ENCODE results near the gene PUSL1. TPM values are rescaled to one million over a fixed set of nuclear protein-coding genes. Genes with fewer than 3 reads are reported as not detected.

Gene PUSL1
- total and polyA plus RNA-seq, 2 of the 13 experiments (the other 11 are each of a cell fraction or from before 2014, with no cell fraction given) = 8.3 to 22.2 TPM

DNA sequence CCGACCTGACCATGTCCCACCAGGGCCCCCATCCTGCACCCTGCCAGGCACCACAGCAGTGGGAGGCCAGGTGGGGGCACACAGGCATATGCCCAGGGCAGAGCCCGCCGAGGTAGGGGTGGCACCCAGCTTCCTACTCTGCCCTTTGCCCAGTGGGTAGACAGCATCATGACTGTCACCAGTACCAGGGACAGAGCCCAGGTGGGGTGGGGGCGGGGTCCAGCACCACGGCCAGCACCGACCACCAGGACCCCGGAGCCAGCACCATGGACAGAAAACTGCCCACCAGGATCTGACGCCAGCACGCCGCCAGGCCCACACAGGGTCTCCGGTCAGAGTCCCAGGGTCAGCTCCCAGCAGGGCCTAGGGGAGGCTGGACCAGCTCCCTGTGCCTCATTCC is 26.4 kb downstream of the PUSL1 start (continued):
- TF ChIP-seq, protein P1, sequence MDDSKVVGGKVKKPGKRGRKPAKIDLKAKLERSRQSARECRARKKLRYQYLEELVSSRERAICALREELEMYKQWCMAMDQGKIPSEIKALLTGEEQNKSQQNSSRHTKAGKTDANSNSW (CRISPR knock-in tag; IDR thresholded peaks at IDR 0.05; ENCODE audit: borderline replicate concordance) = no peak
- TF ChIP-seq MZF1 (CRISPR knock-in tag; IDR thresholded peaks at IDR 0.05; ENCODE audit: borderline replicate concordance) (no peak), ZNF121 (CRISPR knock-in tag; IDR thresholded peaks at IDR 0.05) (no peak), ZC3H4 (CRISPR knock-in tag; IDR thresholded peaks at IDR 0.05; ENCODE audit: borderline replicate concordance) (no peak), ZNF558 (CRISPR knock-in tag; IDR thresholded peaks at IDR 0.05; ENCODE audit: borderline replicate concordance) (peak; percentile 47; the same call in 1 of the 2 replicates), HNF4G (IDR thresholded peaks at IDR 0.05; ENCODE audit: borderline replicate concordance, low read depth, low read length) (no peak), HNF4G (CRISPR knock-in tag; IDR thresholded peaks at IDR 0.05; ENCODE audit: borderline replicate concordance, low read depth) (no peak), ZNF224 (CRISPR knock-in tag; IDR thresholded peaks at IDR 0.05) (no peak), SP140L (CRISPR knock-in tag; IDR thresholded peaks at IDR 0.05; ENCODE audit: borderline replicate concordance) (no peak), BHLHE40 (IDR thresholded peaks at IDR 0.05; ENCODE audit: low read length) (no peak)
- TF ChIP-seq, protein P2, sequence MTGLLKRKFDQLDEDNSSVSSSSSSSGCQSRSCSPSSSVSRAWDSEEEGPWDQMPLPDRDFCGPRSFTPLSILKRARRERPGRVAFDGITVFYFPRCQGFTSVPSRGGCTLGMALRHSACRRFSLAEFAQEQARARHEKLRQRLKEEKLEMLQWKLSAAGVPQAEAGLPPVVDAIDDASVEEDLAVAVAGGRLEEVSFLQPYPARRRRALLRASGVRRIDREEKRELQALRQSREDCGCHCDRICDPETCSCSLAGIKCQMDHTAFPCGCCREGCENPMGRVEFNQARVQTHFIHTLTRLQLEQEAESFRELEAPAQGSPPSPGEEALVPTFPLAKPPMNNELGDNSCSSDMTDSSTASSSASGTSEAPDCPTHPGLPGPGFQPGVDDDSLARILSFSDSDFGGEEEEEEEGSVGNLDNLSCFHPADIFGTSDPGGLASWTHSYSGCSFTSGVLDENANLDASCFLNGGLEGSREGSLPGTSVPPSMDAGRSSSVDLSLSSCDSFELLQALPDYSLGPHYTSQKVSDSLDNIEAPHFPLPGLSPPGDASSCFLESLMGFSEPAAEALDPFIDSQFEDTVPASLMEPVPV (CRISPR knock-in tag; IDR thresholded peaks at IDR 0.05) = no peak
- TF ChIP-seq, protein P3, sequence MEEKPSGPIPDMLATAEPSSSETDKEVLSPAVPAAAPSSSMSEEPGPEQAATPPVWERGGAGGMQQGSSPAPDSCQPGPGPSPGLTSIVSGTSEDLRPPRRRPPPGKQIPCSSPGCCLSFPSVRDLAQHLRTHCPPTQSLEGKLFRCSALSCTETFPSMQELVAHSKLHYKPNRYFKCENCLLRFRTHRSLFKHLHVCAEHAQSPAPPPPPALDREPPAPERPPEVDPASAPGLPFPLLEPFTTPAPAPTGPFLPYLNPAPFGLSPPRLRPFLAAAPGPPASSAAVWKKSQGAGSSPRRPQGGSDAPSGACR (CRISPR knock-in tag; IDR thresholded peaks at IDR 0.05) = no peak
- TF ChIP-seq, protein P4, sequence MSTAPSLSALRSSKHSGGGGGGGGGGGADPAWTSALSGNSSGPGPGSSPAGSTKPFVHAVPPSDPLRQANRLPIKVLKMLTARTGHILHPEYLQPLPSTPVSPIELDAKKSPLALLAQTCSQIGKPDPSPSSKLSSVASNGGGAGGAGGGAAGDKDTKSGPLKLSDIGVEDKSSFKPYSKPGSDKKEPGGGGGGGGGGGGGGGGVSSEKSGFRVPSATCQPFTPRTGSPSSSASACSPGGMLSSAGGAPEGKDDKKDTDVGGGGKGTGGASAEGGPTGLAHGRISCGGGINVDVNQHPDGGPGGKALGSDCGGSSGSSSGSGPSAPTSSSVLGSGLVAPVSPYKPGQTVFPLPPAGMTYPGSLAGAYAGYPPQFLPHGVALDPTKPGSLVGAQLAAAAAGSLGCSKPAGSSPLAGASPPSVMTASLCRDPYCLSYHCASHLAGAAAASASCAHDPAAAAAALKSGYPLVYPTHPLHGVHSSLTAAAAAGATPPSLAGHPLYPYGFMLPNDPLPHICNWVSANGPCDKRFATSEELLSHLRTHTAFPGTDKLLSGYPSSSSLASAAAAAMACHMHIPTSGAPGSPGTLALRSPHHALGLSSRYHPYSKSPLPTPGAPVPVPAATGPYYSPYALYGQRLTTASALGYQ (CRISPR knock-in tag; IDR thresholded peaks at IDR 0.05) = no peak
- TF ChIP-seq, protein P5, sequence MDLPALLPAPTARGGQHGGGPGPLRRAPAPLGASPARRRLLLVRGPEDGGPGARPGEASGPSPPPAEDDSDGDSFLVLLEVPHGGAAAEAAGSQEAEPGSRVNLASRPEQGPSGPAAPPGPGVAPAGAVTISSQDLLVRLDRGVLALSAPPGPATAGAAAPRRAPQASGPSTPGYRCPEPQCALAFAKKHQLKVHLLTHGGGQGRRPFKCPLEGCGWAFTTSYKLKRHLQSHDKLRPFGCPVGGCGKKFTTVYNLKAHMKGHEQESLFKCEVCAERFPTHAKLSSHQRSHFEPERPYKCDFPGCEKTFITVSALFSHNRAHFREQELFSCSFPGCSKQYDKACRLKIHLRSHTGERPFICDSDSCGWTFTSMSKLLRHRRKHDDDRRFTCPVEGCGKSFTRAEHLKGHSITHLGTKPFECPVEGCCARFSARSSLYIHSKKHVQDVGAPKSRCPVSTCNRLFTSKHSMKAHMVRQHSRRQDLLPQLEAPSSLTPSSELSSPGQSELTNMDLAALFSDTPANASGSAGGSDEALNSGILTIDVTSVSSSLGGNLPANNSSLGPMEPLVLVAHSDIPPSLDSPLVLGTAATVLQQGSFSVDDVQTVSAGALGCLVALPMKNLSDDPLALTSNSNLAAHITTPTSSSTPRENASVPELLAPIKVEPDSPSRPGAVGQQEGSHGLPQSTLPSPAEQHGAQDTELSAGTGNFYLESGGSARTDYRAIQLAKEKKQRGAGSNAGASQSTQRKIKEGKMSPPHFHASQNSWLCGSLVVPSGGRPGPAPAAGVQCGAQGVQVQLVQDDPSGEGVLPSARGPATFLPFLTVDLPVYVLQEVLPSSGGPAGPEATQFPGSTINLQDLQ (CRISPR knock-in tag; IDR thresholded peaks at IDR 0.05) = peak; percentile 58; the same call in 1 of the 2 replicates
- TF ChIP-seq, protein P6, sequence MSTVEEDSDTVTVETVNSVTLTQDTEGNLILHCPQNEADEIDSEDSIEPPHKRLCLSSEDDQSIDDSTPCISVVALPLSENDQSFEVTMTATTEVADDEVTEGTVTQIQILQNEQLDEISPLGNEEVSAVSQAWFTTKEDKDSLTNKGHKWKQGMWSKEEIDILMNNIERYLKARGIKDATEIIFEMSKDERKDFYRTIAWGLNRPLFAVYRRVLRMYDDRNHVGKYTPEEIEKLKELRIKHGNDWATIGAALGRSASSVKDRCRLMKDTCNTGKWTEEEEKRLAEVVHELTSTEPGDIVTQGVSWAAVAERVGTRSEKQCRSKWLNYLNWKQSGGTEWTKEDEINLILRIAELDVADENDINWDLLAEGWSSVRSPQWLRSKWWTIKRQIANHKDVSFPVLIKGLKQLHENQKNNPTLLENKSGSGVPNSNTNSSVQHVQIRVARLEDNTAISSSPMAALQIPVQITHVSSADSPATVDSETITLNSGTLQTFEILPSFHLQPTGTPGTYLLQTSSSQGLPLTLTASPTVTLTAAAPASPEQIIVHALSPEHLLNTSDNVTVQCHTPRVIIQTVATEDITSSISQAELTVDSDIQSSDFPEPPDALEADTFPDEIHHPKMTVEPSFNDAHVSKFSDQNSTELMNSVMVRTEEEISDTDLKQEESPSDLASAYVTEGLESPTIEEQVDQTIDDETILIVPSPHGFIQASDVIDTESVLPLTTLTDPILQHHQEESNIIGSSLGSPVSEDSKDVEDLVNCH (CRISPR knock-in tag; IDR thresholded peaks at IDR 0.05) = no peak

All from HepG2 (cell line).